ENCODE data around the gene STBD1. TPM values are rescaled to one million over a fixed set of nuclear protein-coding genes. Genes with fewer than 3 reads are reported as not detected.

The STBD1 gene
- total and polyA plus RNA-seq, 2 of the 4 experiments (the other 2 are of a cell fraction): 1.7 to 3.0 TPM

DNA sequence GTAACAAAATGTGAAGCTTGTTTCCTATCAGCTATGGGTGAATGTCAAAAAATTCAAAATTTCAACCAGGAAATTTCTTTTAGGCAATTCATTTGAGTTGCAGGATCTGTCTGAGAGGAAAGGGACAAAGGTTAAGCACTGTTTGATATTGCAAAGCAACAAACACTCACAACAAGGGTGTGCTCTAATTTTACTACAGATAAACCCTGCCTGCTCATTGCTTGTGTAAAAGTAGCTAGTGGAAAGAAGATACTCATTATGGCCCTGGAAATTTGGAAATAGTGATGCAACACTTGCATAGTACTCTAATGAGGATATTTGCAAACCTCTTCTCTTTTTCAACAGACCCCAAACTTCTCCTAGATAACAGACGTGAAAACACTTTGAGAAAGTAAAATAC, 27.9 kb upstream of the STBD1 start:
- Histone ChIP-seq H3K14ac (replicated peaks; ENCODE audit: low read depth, low read length) (no peak overlapping the region), H2BK5ac (ENCODE audit: low read depth, low read length, poor library complexity, severe bottlenecking) (no peak overlapping the region), H2BK15ac (ENCODE audit: low read depth, low read length) (no peak overlapping the region), H3K4ac (ENCODE audit: low read depth, low read length) (no peak overlapping the region), H4K91ac (ENCODE audit: insufficient read depth, low read depth, low read length) (no peak overlapping the region), H3K56ac (ENCODE audit: extremely low read depth, insufficient read depth, low read length) (no peak overlapping the region), H3K4me3 (ENCODE audit: insufficient read depth, low read depth, low read length) (no peak overlapping the region), H3K4me2 (ENCODE audit: low read depth, low read length) (no peak overlapping the region), H3K79me1 (ENCODE audit: low read depth in 1 of 2, low read length in 2 of 2) (no peaks in the 10 kb centered on the region), H3K23ac (ENCODE audit: low read depth, low read length) (no peak overlapping the region), H3K27me3 (ENCODE audit: control insufficient read depth, insufficient read depth, low read length) (peaks cover 33% of the 10 kb centered on the region), H2AK9ac (replicated peaks; ENCODE audit: low read depth, low read length, poor library complexity) (no peak overlapping the region), H3K27ac (ENCODE audit: insufficient read depth, low read length) (no peak overlapping the region), H3K36me3 (ENCODE audit: control insufficient read depth, insufficient read depth, low read length) (no peaks in the 10 kb centered on the region), H4K5ac (ENCODE audit: low read depth, low read length) (no peak overlapping the region), H3K18ac (ENCODE audit: low read depth, low read length) (no peak overlapping the region), H4K20me1 (ENCODE audit: insufficient read depth, low read length) (no peaks in the 10 kb centered on the region), H2BK20ac (ENCODE audit: low read depth, low read length) (no peak overlapping the region), H4K8ac (ENCODE audit: low read depth in 2 of 2, low read length in 2 of 2) (no peak overlapping the region), H2AFZ (replicated peaks; ENCODE audit: low read length, poor library complexity) (no peak overlapping the region), H2AK5ac (ENCODE audit: low read depth, low read length) (no peak overlapping the region), H3K4me1 (ENCODE audit: control insufficient read depth, insufficient read depth, low read length) (no peaks in the 10 kb centered on the region), H2BK120ac (ENCODE audit: low read depth, low read length) (no peak overlapping the region), H3K9me3 (ENCODE audit: control insufficient read depth, insufficient read depth, low read length) (no peaks in the 10 kb centered on the region), H3K9ac (ENCODE audit: low read depth, low read length) (no peak overlapping the region), H3K9me1 (ENCODE audit: insufficient read depth, low read length) (peaks cover 2% of the 10 kb centered on the region; the same call in 1 of the 2 replicates)
- DNase-seq: no peak
- ChIA-PET POLR2A (ENCODE audit: unreplicated experiment) (no interaction called here), CTCF (interaction anchor here (0.6 to 1.7 kb wide), 3 partner anchors 99 to 178 kb away, joined by 4 to 5 read pairs (median 5); no protein-coding TSS in a partner anchor)
- ATAC-seq (ENCODE audit: low read depth): no peak
- in situ Hi-C loops (cut with MboI; ENCODE audit: low sequenced_read_pairs) (no loop called here), intact Hi-C loops (cut with micrococcal nuclease) (no loop called here), dilution Hi-C loops (cut with HindIII; ENCODE audit: low sequenced_read_pairs, unreplicated experiment) (no loop called here)
- WGBS, 2 experiments (ENCODE audit: extremely low coverage in 2 of 2, insufficient read length in 1 of 2): no CpG with 5 or more reads among the region's 1 CpG
- no TSS peak for BruUV-seq (replicated peaks)
- TF ChIP-seq SMC3 (IDR thresholded peaks at IDR 0.05; ENCODE audit: low read depth, low read length) (no peak), CEBPB (IDR thresholded peaks at IDR 0.05; ENCODE audit: low read depth, low read length) (peak; percentile 49)

Measured in IMR-90 (cell line).